Measurements from ENCODE around the gene CRACDL.

The CRACDL gene

DNA sequence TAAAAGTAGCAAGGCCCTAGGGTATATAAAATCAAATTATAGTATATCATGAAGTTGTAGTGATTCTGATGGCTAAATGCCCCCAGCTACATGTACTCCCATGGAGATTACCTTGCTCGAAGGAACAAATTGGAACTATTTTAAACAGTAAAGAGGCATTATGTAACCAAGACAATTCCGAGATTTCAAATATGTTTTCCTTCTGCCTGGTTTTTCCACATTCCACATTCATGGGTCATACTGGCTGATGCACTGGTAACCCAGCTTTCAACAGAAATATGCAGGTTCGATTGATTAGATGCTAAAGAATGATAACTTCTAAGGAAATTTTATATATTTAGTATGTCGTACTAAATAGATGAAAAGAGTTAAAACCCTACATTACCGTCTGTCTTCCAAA lies 142.8 kb downstream of the CRACDL start:
- TF ChIP-seq USF1 (IDR thresholded peaks at IDR 0.05), result no peak
- TF ChIP-seq CREB1 (IDR thresholded peaks at IDR 0.05; ENCODE audit: low read depth), result no peak
- no peak for TF ChIP-seq YY1 (IDR thresholded peaks at IDR 0.05; ENCODE audit: low read depth)
- TF ChIP-seq TEAD4 (IDR thresholded peaks at IDR 0.05), result peak; percentile 58
- TF ChIP-seq NFIC (IDR thresholded peaks at IDR 0.05), result peak; percentile 24; the same call in 1 of the 2 replicates

DNA sequence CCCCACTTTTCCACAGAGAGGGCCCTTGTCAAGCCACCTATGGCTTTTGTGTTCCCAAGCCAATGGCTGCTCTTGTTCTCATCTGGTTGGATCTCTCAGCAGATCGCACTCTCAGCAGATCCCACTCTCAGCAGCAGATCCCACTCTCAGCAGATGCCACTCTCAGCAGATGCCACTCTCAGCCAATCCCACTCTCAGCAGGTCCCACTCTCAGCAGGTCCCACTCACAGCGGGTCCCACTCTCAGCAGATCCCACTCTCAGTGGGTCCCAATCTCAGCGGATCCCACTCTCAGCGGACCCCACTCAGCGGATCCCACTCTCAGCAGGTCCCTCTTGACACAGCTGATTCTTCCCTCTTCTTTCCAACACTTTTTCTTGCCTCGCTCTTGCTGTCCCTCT lies 145.8 kb downstream of the CRACDL start:
- TF ChIP-seq TEAD4 (IDR thresholded peaks at IDR 0.05) (no peak), MAX (IDR thresholded peaks at IDR 0.05) (no peak)

- no peak for TF ChIP-seq USF1 (IDR thresholded peaks at IDR 0.05)
- TF ChIP-seq TCF12 (IDR thresholded peaks at IDR 0.05; ENCODE audit: low read depth), result no peak
- no peak for TF ChIP-seq TAF1 (IDR thresholded peaks at IDR 0.05; ENCODE audit: low read depth)
- TF ChIP-seq, protein P1, sequence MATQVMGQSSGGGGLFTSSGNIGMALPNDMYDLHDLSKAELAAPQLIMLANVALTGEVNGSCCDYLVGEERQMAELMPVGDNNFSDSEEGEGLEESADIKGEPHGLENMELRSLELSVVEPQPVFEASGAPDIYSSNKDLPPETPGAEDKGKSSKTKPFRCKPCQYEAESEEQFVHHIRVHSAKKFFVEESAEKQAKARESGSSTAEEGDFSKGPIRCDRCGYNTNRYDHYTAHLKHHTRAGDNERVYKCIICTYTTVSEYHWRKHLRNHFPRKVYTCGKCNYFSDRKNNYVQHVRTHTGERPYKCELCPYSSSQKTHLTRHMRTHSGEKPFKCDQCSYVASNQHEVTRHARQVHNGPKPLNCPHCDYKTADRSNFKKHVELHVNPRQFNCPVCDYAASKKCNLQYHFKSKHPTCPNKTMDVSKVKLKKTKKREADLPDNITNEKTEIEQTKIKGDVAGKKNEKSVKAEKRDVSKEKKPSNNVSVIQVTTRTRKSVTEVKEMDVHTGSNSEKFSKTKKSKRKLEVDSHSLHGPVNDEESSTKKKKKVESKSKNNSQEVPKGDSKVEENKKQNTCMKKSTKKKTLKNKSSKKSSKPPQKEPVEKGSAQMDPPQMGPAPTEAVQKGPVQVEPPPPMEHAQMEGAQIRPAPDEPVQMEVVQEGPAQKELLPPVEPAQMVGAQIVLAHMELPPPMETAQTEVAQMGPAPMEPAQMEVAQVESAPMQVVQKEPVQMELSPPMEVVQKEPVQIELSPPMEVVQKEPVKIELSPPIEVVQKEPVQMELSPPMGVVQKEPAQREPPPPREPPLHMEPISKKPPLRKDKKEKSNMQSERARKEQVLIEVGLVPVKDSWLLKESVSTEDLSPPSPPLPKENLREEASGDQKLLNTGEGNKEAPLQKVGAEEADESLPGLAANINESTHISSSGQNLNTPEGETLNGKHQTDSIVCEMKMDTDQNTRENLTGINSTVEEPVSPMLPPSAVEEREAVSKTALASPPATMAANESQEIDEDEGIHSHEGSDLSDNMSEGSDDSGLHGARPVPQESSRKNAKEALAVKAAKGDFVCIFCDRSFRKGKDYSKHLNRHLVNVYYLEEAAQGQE (IDR thresholded peaks at IDR 0.05; ENCODE audit: low read depth), result no peak
- TF ChIP-seq CEBPB (IDR thresholded peaks at IDR 0.05), result no peak
- no peak for TF ChIP-seq MAX (IDR thresholded peaks at IDR 0.05)
- no peak for TF ChIP-seq ZBTB7A (IDR thresholded peaks at IDR 0.05; ENCODE audit: low read depth)
- TF ChIP-seq TEAD4 (IDR thresholded peaks at IDR 0.05), result no peak
- no peak for TF ChIP-seq FOXM1 (IDR thresholded peaks at IDR 0.05; ENCODE audit: borderline replicate concordance, low read depth)
- no peak for TF ChIP-seq NFIC (IDR thresholded peaks at IDR 0.05)
- TF ChIP-seq CREB1 (IDR thresholded peaks at IDR 0.05; ENCODE audit: low read depth), result no peak
- TF ChIP-seq RAD21 (IDR thresholded peaks at IDR 0.05; ENCODE audit: low read depth), result no peak
These were observed 148.3 kb downstream of the CRACDL start for GRCh38 chr2:98787700-98788099.

- TF ChIP-seq, protein P1 (IDR thresholded peaks at IDR 0.05; ENCODE audit: low read depth), result peak; percentile 71
- no peak for TF ChIP-seq CEBPB (IDR thresholded peaks at IDR 0.05)
- no peak for TF ChIP-seq TCF12 (IDR thresholded peaks at IDR 0.05; ENCODE audit: low read depth)
These were observed 149.8 kb downstream of the CRACDL start for GRCh38 chr2:98786179-98786578.

GRCh38 chr2:98782570-98782969 lies 153.5 kb downstream of the CRACDL start:
- TF ChIP-seq, protein P1 (IDR thresholded peaks at IDR 0.05; ENCODE audit: low read depth), result no peak
- no peak for TF ChIP-seq CEBPB (IDR thresholded peaks at IDR 0.05)
- no peak for TF ChIP-seq ZBTB7A (IDR thresholded peaks at IDR 0.05; ENCODE audit: low read depth)
- TF ChIP-seq EGR1 (IDR thresholded peaks at IDR 0.05), result no peak
- no peak for TF ChIP-seq FOXM1 (IDR thresholded peaks at IDR 0.05; ENCODE audit: borderline replicate concordance, low read depth)
- TF ChIP-seq TCF12 (IDR thresholded peaks at IDR 0.05; ENCODE audit: low read depth), result no peak
- TF ChIP-seq RAD21 (IDR thresholded peaks at IDR 0.05; ENCODE audit: low read depth), result no peak

GRCh38 chr2:98781822-98782221 lies 154.2 kb downstream of the CRACDL start:
- TF ChIP-seq CREB1 (IDR thresholded peaks at IDR 0.05; ENCODE audit: low read depth), result no peak
- no peak for TF ChIP-seq TAF1 (IDR thresholded peaks at IDR 0.05; ENCODE audit: low read depth)
- TF ChIP-seq YY1 (IDR thresholded peaks at IDR 0.05; ENCODE audit: low read depth), result no peak
- no peak for TF ChIP-seq USF1 (IDR thresholded peaks at IDR 0.05)
- no peak for TF ChIP-seq EGR1 (IDR thresholded peaks at IDR 0.05)
- TF ChIP-seq ZBTB7A (IDR thresholded peaks at IDR 0.05; ENCODE audit: low read depth), result no peak
- TF ChIP-seq FOXM1 (IDR thresholded peaks at IDR 0.05; ENCODE audit: borderline replicate concordance, low read depth), result no peak
- no peak for TF ChIP-seq RAD21 (IDR thresholded peaks at IDR 0.05; ENCODE audit: low read depth)
- TF ChIP-seq TCF12 (IDR thresholded peaks at IDR 0.05; ENCODE audit: low read depth), result no peak
- no peak for TF ChIP-seq CEBPB (IDR thresholded peaks at IDR 0.05)
- no peak for TF ChIP-seq EP300 (IDR thresholded peaks at IDR 0.05; ENCODE audit: borderline replicate concordance)
- TF ChIP-seq TEAD4 (IDR thresholded peaks at IDR 0.05), result no peak
